Measurements from ENCODE around the gene SP140L. TPM values are rescaled to one million over a fixed set of nuclear protein-coding genes. Genes with fewer than 3 reads are reported as not detected.
"Not testable (repeated sequence)": the region's sequence is repeated elsewhere in the genome, so short reads cannot be mapped to it uniquely, and the experiment has no call there.

SP140L gene
- total and polyA plus RNA-seq, 2 experiments from 2014 or later: 0.30 TPM; not detected in 1

- DNase-seq (ENCODE audit: low read depth in 1 of 2, low spot score in 1 of 2): no peak
- H3K36me3 ChIP-seq: no peaks in the 10 kb centered on the region
- TF ChIP-seq CTCF (IDR thresholded peaks at IDR 0.05; ENCODE audit: low read depth, low read length): no peak
- H3K27me3 ChIP-seq: no peaks in the 10 kb centered on the region
- H3K4me3 ChIP-seq: no peak overlapping the region
- H3K9me3 ChIP-seq (ENCODE audit: low read depth): no peaks in the 10 kb centered on the region
- H3K27ac ChIP-seq: no peak overlapping the region
- H3K4me1 ChIP-seq (ENCODE audit: low read depth): no peaks in the 10 kb centered on the region
Observed at GRCh38 chr2:230299618-230300017, 27.4 kb upstream of the SP140L start.

DNA sequence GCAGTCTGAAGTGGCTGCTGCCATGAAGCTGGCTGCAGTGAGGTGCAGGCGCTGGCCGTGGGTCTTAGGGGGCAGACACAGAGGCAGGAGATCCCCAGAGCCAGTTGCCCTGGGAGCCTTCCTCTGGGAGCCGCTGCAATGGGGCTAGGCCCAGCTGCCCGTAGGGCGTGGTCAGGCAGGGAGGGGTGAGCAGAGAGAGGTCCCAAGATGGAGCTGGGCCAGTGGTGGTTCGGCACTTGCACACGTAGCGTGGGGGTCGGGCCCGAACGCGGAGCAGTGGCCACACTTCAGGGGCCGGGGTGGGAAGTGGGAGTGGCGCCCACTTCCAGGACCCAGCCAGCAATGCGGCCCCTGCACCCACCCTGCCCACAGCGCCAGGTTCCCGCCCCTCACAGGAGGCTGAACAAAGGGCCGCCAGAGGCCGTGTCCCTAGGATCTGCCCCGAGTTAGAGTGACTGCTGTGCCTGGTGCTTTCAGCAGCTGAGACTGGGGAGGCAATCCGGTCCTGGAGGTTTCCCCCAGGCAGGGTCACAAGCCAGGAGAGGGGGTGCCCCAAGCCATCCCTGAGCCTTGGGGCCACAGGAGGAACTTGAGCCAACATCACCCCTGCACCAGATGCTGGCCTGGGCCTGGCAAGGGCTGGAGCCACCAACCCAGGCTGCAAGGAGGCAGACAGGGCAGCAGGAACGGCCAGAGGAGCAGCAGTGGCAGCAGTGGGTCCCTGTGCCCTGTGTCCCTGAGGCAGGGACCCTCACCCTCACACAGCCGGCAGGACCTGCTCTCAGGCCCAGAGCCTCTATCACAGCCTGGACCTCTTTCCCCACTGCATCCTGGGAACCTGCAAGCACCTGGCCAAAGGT, 21.3 kb upstream of the SP140L start:
- H3K4me1 ChIP-seq (ENCODE audit: low read depth): no peaks in the 10 kb centered on the region
- H3K4me3 ChIP-seq: no peak overlapping the region
- no peaks in the 10 kb centered on the region for H3K27me3 ChIP-seq
- no peak for DNase-seq (ENCODE audit: low read depth in 1 of 2, low spot score in 1 of 2)
- H3K27ac ChIP-seq: no peak overlapping the region
- TF ChIP-seq CTCF (IDR thresholded peaks at IDR 0.05; ENCODE audit: low read depth, low read length): no peak
- no peaks in the 10 kb centered on the region for H3K9me3 ChIP-seq (ENCODE audit: low read depth)
- H3K36me3 ChIP-seq: no peaks in the 10 kb centered on the region

DNA sequence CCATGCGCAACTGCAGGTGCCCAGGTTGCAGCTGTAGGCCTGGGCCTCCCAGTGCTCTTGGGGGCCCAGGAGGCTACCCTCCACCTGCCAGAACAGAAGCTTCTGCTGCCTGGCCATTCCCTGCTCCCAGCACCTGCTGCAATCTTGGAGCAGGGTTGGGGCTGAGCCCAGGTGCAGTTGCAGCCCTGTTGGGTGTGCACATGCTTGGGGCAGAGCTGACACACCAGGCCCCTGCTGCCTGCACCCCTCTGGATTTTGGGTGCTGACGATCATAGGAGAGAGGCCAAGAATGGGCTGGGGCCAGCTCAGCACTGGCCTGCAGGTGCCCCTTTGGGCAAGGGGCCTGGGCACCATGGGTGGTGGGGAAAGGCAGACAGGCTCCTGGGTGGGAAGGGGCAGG, 20.5 kb upstream of the SP140L start:
- no peak for TF ChIP-seq CTCF (IDR thresholded peaks at IDR 0.05; ENCODE audit: low read depth, low read length)
- Histone ChIP-seq H3K9me3 (ENCODE audit: low read depth) (no peaks in the 10 kb centered on the region), H3K27ac (no peak overlapping the region), H3K4me1 (ENCODE audit: low read depth) (no peaks in the 10 kb centered on the region), H3K27me3 (no peaks in the 10 kb centered on the region), H3K36me3 (no peaks in the 10 kb centered on the region), H3K4me3 (no peak overlapping the region)
- no peak for DNase-seq (ENCODE audit: low read depth in 1 of 2, low spot score in 1 of 2)

DNA sequence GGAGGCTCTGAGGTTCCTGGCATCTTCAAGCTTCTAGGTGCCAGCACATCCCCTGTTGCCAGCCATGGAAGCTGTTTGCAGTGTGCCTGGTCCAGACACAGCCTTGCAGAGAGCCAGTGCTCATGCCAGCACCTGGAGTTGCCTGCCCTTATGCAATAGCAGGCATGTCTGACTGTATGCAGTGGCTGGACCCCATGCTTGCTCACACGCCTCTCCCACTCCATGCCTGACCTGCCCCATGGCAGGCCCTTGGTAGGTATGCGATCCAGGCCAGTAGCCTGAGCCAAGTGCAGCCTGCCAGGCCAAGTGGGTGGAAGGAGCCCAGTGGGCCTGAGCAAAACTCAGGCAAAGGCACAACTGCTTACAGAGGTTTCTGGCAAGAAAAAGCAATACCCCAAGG, 19.5 kb upstream of the SP140L start:
- no peaks in the 10 kb centered on the region for H3K27me3 ChIP-seq
- H3K4me1 ChIP-seq (ENCODE audit: low read depth): no peaks in the 10 kb centered on the region
- no peak overlapping the region for H3K4me3 ChIP-seq

GRCh38 chr2:230308402-230309000, 18.5 kb upstream of the SP140L start:
- H3K4me1 ChIP-seq (ENCODE audit: low read depth): no peaks in the 10 kb centered on the region
- no peaks in the 10 kb centered on the region for H3K36me3 ChIP-seq
- no peaks in the 10 kb centered on the region for H3K9me3 ChIP-seq (ENCODE audit: low read depth)
- H3K27me3 ChIP-seq: no peaks in the 10 kb centered on the region
- H3K4me3 ChIP-seq: no peak overlapping the region
- no peak overlapping the region for H3K27ac ChIP-seq
- no peak for DNase-seq (ENCODE audit: low read depth in 1 of 2, low spot score in 1 of 2)
- no peak for TF ChIP-seq CTCF (IDR thresholded peaks at IDR 0.05; ENCODE audit: low read depth, low read length)

More for the DNA sequence above, 19.5 kb upstream of the SP140L start:
- no peaks in the 10 kb centered on the region for H3K36me3 ChIP-seq
- TF ChIP-seq CTCF (IDR thresholded peaks at IDR 0.05; ENCODE audit: low read depth, low read length): no peak
- H3K27ac ChIP-seq: no peak overlapping the region
- no peaks in the 10 kb centered on the region for H3K9me3 ChIP-seq (ENCODE audit: low read depth)
- no peak for DNase-seq (ENCODE audit: low read depth in 1 of 2, low spot score in 1 of 2)

DNA sequence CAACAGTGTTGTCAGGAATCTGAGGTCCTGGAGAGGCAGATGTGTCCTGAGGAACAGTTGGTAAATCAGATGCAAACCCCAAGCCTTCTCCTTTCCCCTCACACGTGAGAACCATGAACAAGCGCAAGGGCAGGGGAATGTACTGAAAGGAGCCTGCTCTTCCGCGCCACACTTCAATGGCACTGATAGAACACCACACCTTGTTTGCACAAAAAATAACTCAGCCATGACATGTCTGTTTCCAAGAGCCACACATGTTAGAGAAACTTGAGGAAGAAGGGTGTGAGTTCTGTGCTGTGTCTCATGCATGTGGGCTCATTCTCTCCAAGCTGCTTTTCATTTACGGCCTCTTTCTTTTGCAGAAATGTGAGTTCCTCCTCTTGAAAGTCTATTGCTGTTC, 16.2 kb upstream of the SP140L start:
- H3K27ac ChIP-seq; H3K4me3 ChIP-seq; H3K36me3 ChIP-seq; DNase-seq (ENCODE audit: low read depth in 1 of 2, low spot score in 1 of 2); H3K27me3 ChIP-seq; H3K9me3 ChIP-seq (ENCODE audit: low read depth); H3K4me1 ChIP-seq (ENCODE audit: low read depth): not testable (repeated sequence)

DNA sequence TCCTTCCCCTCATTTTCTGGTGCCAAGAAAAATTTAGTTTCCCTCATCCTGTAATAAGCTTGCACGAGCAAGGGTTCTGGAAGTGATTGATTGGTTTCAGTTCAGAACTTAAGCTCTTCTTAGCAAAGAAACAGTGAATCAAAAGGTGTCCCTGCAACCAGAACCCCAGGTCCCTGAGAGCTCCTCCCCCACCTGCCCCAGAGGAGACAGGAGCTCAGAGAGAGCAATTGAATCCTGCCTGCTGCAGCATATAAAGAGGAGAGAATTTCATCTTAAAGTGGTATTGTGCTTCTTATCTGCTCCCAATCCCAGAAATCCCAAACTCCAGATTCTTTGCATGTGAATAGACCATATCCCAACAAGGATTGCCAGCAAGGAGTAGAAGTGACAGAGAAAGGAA, 15.4 kb upstream of the SP140L start:
- H3K27me3 ChIP-seq; H3K4me1 ChIP-seq (ENCODE audit: low read depth); H3K36me3 ChIP-seq; H3K27ac ChIP-seq; H3K4me3 ChIP-seq; H3K9me3 ChIP-seq (ENCODE audit: low read depth); DNase-seq (ENCODE audit: low read depth in 1 of 2, low spot score in 1 of 2): not testable (repeated sequence)
